ENCODE data around the gene POLR2H.
A peak's percentile ranks its signal among the peaks of the same experiment; 100 is the strongest.

Gene POLR2H

DNA sequence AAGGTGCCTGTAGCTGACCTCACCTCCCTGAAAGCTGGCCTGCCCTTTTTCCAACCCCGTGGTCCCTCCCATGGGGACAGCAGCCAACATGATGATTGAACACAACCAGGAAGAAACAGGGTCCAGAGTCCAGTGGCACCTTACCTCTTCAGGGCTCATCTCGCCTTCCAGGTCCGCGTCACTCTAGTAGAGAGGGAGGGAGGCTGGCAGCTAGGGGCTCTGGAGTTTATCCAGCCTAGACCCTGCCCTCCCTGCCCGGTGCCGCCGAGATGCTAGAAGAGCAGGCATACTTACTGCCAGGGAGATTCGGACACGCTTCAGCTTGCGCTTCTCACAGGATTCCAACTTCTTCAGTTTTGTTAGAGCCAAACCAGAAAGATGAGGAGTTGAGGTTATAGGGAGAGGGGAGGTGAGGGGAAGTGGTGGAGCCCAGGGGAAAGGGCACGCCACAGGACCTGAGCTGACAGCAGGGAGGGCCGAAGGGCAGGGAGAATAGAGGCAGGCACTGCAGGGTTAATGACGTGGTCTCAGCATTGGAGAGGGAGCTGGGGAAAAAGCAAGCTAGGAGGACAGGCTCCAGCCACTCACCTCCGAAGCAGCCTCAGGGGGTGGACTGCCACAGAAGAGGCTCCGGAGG lies 9.2 kb upstream of the POLR2H start:
- DNase-seq (ENCODE audit: low read depth), result no peak

DNA sequence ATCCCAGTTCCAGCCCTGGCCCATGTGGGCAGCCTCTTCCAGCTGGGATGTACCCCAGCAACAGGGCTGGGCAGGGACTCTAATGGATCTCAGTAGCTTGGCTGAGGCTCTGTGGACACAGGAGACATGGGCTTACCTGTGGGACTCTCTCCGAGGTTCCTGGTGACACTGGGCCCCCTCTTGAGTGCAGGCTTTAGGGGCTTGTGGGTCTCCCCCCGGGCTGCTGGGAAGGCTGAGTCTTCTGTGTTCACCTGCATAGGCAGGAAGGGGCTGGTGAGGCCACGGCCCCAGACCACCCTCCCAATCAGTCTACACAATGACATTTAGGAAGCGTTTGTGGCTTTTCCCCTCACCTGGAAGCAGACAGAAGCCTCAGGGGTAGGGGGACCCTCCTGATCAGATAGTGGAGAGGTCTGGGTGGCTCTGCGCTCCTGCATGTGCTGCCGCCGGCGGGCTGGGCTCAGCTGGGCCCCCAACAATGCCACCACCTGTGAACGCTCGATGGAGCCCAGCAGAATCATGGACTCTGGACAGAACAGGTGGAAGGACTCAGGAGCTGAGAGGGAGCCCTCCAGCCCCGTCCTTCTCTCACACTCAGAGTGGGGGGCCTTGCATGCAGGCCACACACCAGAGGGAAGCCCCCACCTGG lies 8.5 kb upstream of the POLR2H start:
- DNase-seq (ENCODE audit: low read depth), result no peak

DNA sequence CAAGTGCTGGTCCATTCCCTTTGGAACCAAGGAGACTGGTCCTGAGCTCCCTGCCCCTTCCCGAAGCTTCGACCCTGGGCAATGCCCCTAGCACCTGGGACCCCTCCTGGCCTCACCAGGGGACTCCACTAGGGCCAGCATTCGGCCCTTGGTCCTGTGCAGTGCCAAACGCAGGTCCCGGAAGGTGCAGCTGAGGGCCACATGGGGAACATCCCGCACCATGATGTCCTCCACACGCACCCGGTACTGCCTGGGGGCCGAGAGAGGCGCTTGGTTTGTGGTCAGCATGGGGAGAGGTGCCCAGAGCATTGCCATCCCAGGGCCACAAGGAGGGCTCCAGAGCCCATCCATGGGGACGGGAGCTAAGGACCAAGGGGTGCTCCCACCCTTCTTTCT lies 8.0 kb upstream of the POLR2H start:
- no peak for DNase-seq (ENCODE audit: low read depth)

DNA sequence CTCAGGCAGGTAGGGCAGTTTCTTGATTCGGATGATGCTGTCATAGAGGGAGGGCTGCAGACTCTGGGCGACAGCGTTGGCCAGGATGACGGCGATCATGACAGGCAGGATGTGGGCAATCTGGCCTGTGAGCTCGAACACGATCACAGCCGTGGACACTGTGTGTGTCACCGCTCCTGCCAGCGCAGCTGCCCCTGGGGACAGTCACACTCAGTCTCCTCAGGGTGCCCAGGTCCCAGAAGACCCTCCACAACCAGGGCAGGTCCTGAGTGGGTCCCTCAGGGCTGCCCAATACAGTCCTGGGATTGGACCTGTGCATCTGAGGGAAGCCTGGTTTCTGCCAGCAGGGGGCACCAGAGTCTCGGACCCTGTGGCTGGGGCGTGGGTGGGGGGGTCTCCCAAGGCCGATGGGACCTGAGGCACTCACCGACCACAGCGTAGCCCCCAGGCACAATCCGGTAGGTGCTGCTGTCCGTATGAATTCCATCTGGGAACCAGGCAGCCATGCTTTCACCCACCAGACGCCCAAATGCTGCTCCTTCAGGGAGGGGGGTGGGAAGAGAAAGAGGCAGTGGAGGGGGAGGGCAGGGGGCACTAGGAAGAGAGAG lies 7.3 kb upstream of the POLR2H start:
- no peak for DNase-seq (ENCODE audit: low read depth)

DNA sequence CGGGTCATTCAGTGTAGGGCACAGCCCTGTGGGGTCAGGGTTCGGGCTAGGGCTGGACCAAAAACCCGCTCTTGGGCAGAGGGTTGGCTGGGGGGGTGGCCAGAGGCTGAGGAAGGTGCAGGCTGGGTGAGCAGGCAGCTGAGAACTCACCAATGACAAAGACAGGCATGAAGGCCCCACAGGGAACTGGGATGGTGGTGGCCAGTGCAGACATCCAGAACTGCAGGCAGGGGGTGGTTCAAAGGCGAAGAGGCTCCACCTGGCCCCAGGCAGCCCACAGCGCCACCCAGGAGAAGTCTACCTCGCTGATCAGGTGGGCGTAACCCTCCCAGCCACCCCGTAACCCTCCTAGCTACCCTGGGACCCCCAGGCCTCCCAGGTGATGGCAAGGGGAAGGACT lies 6.8 kb upstream of the POLR2H start:
- DNase-seq (ENCODE audit: low read depth), result no peak

DNA sequence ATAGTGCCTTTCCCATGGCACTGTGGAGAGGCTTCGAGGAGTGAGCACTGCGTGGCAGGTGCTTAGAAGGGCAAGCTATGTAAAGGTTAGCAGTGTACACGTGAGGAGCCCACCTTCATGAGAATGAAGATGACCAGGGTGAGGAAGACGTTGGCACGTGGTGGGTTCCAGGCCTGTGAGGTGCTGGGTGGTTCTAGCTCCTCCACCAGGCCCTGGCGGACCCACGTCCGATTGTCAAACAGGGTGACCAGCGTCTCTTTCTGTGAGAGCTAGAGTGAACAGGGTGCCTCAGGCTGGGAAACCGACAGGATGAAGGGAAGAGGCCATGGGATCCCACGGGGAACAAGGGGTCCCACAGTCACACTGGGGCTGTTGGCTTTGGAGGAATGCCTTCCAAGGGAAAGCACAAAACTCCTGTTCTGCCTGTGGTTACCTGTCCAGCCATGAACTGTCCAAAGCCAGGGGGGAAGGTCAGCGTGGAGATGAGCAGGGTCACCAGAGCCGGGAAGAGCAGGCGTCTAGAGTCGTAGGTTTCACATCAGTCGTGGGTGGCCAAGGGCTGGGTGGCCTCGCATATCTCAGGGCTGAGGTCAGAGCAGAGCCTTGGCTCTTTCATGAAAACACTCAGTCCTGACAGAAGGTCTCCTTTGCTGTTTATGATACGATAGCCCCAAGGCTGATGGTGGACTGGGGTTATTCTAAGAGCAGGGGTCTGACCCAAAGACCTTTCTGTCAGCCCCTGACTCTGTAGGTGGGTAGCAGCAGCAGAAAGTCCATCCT lies 6.1 kb upstream of the POLR2H start:
- DNase-seq (ENCODE audit: low read depth), result no peak

DNA sequence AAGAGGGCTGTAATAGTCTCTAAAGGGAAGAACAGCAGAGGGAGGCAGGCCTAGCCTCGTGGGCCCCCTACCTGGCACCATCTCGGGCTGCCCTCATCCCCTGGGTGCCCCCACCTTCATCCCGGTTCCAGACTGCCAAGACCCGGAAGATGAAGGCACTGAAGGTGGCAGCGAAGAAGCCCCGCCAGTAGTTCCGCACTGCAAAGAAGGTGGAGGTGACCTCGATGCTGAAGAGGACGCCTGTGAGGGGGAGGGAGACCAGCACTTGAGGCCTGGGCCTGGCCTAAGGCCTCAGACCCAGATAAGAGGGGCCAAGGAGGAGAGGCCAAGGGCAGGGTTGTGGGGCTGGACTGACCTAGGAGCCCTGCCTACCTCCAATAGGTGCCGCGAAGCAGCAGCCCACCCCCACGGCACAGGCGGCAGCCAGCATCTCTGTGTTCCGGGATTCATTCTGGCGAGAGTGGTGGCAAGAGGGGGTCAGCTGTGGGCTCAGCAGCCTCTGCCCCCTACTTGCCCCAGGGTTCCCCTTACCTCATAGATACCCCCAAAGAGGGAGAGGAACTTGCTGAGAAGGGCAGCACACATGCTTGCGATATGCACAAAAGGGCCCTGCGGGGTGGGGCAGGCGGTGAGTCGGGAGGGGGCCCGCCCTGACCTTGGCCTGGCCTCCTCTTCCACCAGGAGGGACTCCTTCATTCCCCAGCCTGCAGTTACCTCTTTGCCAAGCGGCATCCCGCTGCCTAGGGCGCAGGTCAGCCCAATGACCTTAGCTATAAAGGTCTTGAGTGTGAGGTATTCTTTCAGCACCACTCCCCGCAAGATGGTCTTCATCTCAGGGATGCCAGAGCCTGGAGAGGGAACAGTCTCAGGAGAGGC lies 4.0 kb upstream of the POLR2H start:
- no peak for DNase-seq (ENCODE audit: low read depth)

DNA sequence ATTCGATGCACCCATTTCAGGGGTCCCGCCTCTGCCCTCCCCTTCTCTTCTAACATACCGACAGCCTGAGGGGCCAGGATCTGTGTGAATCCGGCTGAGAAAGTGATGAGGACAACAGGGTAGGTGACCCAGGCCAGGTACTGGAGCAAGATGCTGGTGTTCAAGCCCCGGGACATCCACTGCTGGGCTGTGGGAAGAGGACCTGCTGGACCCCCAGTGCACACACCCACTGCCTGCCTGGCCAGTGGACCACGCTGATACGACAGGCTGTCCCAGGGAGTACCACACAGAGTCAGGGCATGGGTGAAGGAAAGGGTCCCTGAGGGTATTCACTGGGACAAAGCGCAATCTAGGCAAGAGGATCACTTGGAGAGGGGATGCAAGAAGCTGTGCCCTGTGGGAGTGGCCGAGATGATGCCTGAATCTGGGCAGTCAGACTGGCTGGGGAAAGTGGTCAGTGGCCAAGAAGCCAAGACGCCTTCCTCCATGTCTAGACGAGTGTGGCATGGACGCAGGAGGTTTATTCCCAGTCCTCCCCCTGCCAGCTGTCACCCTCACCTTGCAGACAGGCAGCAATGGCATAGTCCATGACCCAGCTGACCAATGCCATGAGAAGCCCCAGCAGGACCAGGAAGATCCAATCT lies 3.3 kb upstream of the POLR2H start:
- no peak for DNase-seq (ENCODE audit: low read depth)

DNA sequence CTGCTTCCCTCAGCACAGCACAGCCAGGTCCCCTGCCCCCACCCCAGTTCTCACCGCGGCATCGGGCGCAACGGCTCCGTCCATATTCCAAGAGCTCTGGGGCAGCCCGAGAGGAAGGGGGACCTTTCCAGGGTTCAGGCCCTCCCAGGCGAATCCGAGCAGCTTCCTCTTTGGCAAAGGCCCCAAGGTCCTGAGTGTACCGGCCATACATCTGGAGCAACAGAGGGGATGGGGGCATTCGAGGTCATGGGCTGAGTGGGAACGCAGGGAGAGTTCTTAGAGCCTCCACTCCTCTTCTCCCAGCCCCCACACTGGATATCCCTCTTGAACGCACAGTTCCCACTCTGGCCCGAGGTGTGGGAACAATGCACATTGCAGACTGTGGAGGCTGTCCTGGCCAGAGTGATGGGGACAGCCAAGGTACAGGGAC lies 2.6 kb upstream of the POLR2H start:
- DNase-seq (ENCODE audit: low read depth), result no peak

DNA sequence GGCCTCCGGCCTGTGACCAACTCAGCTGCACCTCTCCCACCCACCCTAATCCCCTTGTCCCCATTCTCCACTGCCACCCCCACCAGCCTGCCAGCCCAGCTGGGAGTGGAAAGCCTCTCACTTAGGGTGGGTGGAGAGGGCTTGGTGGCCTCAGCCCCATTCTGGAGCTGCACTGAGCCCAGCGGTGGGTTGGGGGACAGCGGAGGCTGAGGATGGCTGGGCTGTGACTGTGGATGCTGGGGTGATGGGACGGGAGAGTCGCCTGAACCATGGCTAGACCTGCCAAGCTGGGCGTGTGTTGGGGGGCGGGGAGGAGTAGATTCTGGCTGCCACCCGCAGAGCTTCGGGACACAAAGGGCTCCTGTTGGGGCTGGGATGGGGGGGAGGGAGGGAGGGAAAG lies 1.9 kb upstream of the POLR2H start:
- no peak for DNase-seq (ENCODE audit: low read depth)

DNA sequence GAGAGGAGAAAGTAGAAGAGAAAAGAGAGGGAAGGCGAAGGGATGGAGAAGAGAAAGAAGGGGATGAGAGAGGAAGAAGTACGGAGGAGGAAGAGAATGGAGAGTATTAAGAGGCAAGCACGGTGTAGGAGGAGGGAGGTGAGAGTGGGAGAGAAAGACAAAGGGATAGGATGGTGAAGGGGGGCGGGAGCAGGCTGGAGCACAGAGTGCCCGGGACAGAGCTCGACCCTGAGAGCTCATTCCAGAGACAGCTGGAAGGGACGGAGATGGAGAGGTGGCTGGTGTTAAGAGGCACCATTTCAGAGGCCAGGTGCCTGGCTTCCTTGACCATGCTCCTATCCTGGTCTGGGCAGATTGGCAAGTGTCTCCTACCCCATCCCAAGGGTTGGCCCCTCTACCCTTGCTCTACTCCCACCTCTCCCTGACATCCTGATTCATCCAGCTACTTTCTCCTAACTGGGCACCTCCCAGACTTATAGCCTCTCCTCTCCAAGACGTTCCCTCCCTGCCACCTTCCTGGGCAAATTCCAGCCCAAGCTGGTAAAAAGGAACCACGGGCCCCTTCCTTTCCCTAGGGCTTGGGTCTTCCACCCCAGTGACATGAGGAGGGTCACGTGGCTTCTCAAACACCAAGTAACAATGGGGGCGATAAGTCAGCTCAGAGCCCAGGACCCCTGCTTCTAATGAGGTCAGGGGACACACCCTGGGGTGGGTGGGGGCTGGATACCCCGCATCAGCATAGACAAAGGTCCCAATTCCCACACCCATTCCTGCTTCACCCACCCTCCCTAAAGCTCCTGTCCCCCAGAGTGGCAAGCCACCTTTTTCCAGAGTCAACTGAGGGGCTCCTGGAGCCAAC lies 1.2 kb upstream of the POLR2H start:
- DNase-seq (ENCODE audit: low read depth), result no peak

DNA sequence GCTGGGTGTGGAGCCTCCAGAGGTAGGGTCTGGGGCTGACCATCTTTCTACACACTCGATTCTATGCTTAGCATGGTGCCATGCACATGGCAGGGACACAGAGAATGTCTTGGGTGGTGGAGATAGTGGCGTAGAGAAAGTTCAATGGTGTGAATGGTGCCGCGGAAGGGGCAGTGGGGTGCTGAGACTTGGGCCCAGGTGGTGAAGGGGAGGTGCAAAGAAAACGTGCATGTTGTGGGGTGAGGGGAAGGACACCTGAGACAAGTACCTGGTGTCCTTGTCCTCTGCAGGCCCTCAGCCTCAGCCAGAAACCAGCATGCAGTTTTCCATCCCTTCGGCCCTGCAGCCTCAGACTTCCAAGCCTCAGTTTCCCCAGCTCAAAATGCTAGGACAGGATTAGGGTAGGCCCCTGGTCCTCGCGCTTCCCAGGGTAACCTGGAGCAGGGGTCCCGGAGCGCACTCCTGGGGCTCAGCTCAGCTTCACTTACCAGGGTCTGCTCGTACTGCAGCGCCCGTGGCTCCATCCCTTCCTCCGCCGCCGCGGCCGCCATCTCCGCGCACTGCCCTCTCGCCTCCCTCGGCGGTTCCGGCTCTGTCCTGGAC lies 480 bp upstream of the POLR2H start:
- DNase-seq (ENCODE audit: low read depth), result no peak

DNA sequence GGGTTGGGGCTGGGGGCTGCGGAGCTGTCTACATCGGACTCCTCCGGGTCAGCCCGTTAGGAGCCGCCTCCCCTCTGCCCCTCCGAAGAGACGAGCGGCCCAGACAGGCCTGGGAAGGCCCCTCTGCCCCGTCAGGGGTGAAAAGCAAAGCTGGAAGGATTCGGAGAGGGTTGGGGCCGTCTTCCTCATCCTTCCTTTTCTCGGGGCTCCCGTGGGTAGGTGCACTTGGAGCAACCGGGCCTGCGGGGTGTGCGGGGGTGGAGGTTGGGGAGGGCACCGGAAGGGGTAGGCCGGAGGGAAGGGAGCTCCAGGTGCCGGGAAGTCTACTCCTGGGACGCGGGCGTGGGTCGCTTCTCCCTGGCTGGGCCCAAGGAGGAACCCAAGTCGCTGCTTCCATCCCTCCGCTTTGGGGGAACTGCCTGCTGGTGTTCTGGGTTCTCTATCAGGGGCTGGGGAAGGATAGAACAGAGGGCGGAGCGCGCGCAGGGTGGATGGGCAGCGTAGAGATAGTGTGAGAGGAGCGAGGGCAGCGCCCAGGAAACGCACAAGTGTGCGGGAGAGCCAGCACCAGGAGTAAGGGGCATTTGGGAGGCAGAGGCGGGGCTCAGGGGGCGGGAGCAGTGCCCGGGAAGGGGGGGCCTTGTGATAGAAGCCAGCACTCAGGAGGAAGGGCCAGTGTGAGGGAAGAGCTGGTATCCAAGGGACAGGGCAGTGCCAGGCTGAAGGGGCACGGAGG lies 590 bp downstream of the POLR2H start:
- DNase-seq (ENCODE audit: low read depth), result peak; percentile 28

DNA sequence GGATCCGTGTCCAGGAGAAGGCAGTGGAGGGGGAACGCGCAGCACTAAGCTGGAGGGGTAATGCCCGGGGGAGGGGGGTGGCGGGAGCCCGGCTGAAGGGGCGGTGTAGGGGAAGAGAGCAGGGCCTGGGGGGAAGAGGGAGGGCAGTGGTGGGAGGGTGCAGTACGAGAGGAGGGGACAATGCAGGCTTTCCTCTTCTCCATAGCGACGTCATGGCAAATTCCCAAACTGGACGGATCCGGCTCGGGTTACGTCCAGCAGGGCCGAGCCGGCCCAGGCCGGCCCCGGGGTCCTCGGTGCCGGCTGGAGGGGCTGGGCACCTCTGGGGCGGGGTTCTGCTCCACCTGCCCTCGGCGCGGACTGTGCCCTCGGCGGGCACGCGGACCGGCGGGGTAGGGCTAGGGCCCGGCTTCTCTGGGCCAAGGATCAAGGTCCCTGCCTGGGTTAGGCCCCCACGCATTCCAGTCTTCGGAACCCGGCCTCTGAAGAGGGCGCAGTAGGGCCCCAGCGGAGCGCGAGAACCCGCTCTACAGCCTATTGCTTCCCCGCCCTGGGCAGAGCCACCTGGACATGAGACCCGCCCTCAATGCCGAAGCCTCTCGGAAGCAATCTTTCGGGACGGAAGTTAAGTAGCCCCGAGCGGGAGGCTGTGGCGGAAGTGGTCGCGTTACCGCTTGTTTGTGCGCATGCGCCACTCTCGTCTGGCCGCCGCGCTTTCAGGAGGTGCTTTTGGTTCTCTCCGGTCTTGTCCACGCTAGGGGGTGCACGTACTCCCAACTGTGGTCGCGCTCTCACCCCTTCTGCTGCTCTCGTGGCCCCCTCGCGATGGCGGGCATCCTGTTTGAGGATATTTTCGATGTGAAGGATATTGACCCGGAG lies 1.4 kb downstream of the POLR2H start:
- DNase-seq (ENCODE audit: low read depth), result peak; percentile 94

DNA sequence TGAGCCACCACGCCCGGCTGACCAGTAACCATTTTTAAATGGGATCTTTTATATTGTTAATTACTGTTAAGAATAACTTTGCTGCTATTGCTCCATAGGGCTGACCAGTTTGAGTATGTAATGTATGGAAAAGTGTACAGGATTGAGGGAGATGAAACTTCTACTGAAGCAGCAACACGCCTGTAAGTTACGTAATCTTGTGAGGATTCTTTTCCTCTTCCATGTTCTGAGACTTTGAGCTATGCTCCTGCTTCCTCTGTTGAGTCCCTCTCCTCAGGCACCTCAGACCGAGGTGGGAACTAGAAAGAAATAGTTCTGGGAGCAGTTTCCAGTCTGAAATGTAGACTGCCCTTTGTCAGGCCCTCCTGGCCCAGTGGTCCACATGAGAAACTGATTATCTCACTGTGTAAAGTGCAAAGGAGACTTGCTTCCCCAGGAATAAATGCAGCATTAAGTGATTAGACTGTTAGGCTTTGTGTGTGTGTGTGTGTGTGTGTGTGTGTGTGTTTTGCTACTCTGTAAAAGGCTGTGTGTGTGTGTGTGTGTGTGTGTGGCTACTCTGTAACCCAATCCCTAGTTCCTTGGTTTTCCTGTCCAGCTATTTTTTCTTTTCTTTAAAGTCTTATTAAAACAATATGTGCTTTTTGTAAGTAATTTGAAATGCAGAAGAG lies 5.2 kb downstream of the POLR2H start:
- no peak for DNase-seq (ENCODE audit: low read depth)

DNA sequence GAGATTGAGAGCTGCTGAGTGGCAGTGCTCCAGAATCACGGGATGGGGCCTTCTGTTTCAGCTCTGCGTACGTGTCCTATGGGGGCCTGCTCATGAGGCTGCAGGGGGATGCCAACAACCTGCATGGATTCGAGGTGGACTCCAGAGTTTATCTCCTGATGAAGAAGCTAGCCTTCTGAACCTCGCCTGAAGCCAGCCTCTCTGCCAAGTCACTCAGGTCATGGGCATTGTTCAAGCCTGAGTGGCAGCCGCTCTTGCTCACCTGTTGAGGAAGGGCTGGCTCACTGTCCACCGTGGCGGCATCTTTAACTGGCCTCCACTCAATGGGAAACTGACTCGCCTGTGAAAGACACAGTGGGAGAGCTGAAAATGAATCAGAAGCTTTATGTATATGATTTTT lies 6.6 kb downstream of the POLR2H start:
- DNase-seq (ENCODE audit: low read depth), result no peak

DNA sequence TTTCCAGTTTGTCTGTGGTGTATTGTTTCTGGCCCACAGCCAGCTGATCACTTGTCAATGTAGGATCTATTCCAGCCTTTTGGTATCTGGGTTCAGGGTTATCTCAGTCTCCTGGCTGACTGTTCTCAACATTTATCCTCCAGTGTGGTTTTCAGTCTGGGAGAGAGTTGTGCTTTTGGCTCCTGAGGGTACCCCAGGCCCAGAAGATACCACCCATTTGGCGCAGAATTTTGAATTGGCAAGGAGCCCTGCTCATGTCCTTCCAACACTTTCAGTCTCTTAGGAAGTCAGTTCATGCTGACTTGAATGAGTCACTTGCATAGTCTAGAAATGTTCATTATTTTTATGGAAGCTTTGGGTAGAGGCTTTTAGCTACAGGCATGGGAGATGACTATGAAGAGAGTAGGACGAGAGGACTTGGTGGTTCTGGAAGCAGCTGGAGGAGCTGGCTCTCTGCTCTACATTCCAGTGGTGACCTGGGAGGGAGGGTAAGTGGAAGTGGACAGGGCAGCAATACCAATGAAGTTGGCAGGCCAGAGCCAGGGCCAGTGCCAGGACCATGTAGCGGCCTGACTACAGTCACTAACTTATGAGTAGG lies 7.2 kb downstream of the POLR2H start:
- no peak for DNase-seq (ENCODE audit: low read depth)

Measured in stimulated activated CD8-positive, alpha-beta memory T cell treated with anti-CD3 and anti-CD28 coated beads, Interleukin-12 subunit alpha, Interleukin-12 subunit beta, amount 100 ng/mL, for 4 hours (primary cell).